Measurements from ENCODE around the gene CER1. TPM values are rescaled to one million over a fixed set of nuclear protein-coding genes. Genes with fewer than 3 reads are reported as not detected.

CER1 gene
- total RNA-seq, 1 donor from 2014 or later, result not detected

DNA sequence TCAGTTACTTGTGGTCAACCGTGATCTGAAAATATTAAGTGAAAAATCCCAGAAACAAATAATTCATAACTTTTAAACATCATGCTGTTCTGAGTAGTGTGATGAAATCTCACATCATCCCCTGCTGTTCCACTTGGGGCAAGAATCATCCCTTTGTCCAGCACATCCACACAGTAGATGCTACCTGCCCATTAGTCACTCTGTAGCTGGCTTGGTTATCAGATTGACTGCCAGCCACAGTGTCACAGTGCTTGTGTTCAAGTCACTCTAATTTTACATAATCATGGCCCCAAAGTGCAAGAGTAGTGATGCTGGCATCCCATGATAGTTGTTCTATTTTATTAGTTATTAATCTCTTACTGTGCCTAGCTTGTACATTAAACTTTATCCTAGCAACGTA, 39.1 kb upstream of the CER1 start:
- TF ChIP-seq, protein P1, sequence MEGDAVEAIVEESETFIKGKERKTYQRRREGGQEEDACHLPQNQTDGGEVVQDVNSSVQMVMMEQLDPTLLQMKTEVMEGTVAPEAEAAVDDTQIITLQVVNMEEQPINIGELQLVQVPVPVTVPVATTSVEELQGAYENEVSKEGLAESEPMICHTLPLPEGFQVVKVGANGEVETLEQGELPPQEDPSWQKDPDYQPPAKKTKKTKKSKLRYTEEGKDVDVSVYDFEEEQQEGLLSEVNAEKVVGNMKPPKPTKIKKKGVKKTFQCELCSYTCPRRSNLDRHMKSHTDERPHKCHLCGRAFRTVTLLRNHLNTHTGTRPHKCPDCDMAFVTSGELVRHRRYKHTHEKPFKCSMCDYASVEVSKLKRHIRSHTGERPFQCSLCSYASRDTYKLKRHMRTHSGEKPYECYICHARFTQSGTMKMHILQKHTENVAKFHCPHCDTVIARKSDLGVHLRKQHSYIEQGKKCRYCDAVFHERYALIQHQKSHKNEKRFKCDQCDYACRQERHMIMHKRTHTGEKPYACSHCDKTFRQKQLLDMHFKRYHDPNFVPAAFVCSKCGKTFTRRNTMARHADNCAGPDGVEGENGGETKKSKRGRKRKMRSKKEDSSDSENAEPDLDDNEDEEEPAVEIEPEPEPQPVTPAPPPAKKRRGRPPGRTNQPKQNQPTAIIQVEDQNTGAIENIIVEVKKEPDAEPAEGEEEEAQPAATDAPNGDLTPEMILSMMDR (IDR thresholded peaks at IDR 0.05), result no peak
- H3K36me3 Mint-ChIP-seq (ENCODE audit: low read depth), result no peaks in the 10 kb centered on the region
- no peak overlapping the region for H3K4me3 Mint-ChIP-seq (ENCODE audit: unreplicated experiment)
- peaks cover 5% of the 10 kb centered on the region for H3K27me3 Mint-ChIP-seq (ENCODE audit: low read depth)
- H3K9me3 Mint-ChIP-seq (ENCODE audit: low read depth), result no peaks in the 10 kb centered on the region
- no peak overlapping the region for H3K27ac Mint-ChIP-seq (ENCODE audit: unreplicated experiment)
- no peak for DNase-seq (ENCODE audit: low spot score)
- no peaks in the 10 kb centered on the region for H3K4me1 Mint-ChIP-seq (ENCODE audit: low read depth)

DNA sequence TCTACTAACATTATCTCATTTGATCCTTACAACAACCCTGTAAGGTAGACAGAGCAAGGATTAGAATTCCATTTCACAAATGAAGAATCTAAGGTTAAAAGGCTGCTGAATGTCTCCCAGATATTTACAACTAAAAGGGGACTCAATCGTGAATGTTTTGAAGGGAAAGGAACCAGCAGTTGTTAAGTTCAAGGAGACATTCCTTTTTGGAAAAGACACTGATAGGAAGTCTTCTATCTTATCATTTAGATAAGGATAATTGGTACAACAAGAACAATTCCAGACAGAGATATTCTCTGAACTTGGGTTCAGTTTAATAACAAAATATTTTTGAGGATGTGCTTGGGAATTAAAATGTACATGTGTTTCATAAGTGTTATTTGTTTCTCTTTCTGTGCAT, 37.5 kb upstream of the CER1 start:
- H3K36me3 Mint-ChIP-seq (ENCODE audit: low read depth), result no peaks in the 10 kb centered on the region

DNA sequence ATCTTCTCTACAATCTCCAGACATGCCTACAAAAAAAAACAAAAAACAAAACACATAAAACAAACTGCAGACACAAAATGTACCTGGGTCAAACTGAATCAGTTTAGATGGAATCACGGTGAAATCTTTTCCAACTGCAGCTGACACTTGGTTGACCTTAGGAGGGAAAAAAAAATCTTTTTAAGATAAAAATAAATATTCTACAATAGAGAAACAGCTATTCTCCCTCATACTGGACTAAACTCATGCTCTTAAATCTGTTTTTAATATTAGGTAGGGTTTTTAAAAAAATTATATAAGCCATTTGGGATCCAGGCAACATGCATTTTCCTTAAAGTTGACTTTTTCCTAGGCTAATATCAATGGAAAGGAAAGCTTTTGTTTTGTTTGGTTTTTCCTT, 33.8 kb upstream of the CER1 start:
- no peaks in the 10 kb centered on the region for H3K36me3 Mint-ChIP-seq (ENCODE audit: low read depth)

More for the DNA sequence above, 37.5 kb upstream of the CER1 start:
- Mint-ChIP-seq H3K27ac (ENCODE audit: unreplicated experiment) (no peak overlapping the region), H3K4me1 (ENCODE audit: low read depth) (no peaks in the 10 kb centered on the region), H3K9me3 (ENCODE audit: low read depth) (no peaks in the 10 kb centered on the region), H3K4me3 (ENCODE audit: unreplicated experiment) (no peak overlapping the region), H3K27me3 (ENCODE audit: low read depth) (peaks cover 5% of the 10 kb centered on the region)
- DNase-seq (ENCODE audit: low spot score), result no peak
- TF ChIP-seq, protein P1 (IDR thresholded peaks at IDR 0.05), result no peak

DNA sequence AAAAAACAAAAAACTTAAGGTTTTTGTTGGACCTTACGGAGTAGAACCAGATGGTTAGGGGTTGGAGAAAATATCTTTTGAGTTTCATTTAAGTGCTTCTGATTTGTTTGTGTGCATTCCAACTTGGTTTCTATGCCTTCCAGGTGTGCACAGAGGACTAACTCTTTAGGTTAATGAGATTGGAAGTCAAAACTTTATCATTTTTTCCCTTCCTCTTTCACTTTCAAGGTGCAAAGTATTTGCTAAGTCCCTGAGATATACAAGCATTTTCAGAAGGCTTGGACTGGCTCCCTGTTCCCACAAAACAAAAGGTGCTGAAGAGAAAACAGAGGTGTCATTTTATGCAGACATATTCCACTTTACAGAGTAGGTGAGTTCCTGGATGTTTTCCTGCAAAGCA, 30.3 kb upstream of the CER1 start:
- Mint-ChIP-seq H3K27ac (ENCODE audit: unreplicated experiment) (no peak overlapping the region), H3K9me3 (ENCODE audit: low read depth) (no peaks in the 10 kb centered on the region), H3K4me1 (ENCODE audit: low read depth) (no peaks in the 10 kb centered on the region), H3K27me3 (ENCODE audit: low read depth) (peaks cover 23% of the 10 kb centered on the region), H3K36me3 (ENCODE audit: low read depth) (no peaks in the 10 kb centered on the region), H3K4me3 (ENCODE audit: unreplicated experiment) (no peak overlapping the region)
- TF ChIP-seq, protein P1 (IDR thresholded peaks at IDR 0.05), result no peak
- no peak for DNase-seq (ENCODE audit: low spot score)

More for the DNA sequence above, 33.8 kb upstream of the CER1 start:
- no peaks in the 10 kb centered on the region for H3K9me3 Mint-ChIP-seq (ENCODE audit: low read depth)
- H3K27ac Mint-ChIP-seq (ENCODE audit: unreplicated experiment), result no peak overlapping the region
- TF ChIP-seq, protein P1 (IDR thresholded peaks at IDR 0.05), result no peak
- H3K27me3 Mint-ChIP-seq (ENCODE audit: low read depth), result peaks cover 10% of the 10 kb centered on the region
- no peak for DNase-seq (ENCODE audit: low spot score)
- H3K4me3 Mint-ChIP-seq (ENCODE audit: unreplicated experiment), result no peak overlapping the region
- H3K4me1 Mint-ChIP-seq (ENCODE audit: low read depth), result no peaks in the 10 kb centered on the region

DNA sequence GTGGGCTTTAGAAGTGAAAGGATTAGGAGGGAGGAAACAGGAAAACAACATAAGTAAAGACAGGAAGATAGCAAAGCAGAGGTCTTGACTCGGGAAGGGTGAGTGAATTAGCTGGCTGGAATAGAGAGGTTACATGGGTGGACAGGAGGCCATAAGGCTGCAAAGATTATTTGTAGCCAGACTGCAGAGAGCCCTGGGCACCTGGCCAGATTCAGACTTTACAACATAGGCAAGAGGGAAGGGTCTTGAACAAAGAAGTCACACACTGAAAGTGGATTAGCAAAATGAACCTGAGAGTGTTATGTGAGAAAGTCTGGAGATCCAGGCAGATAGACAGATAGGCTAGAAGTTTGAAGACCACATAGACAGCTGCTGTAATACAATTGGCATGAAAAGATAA, 29.7 kb upstream of the CER1 start:
- H3K4me3 Mint-ChIP-seq (ENCODE audit: unreplicated experiment), result no peak overlapping the region
- peaks cover 23% of the 10 kb centered on the region for H3K27me3 Mint-ChIP-seq (ENCODE audit: low read depth)
- TF ChIP-seq, protein P1 (IDR thresholded peaks at IDR 0.05), result no peak
- no peaks in the 10 kb centered on the region for H3K4me1 Mint-ChIP-seq (ENCODE audit: low read depth)
- H3K27ac Mint-ChIP-seq (ENCODE audit: unreplicated experiment), result no peak overlapping the region
- no peak for DNase-seq (ENCODE audit: low spot score)
- H3K36me3 Mint-ChIP-seq (ENCODE audit: low read depth), result no peaks in the 10 kb centered on the region
- no peaks in the 10 kb centered on the region for H3K9me3 Mint-ChIP-seq (ENCODE audit: low read depth)
